ENCODE results near the gene URI1.

- TF ChIP-seq ZNF335 (tag by site-specific recombination; conservative IDR thresholded peaks at IDR 0.05) (no peak), CTCF (tag by site-specific recombination; IDR thresholded peaks at IDR 0.05) (no peak), KLF1 (tag by site-specific recombination; IDR thresholded peaks at IDR 0.05) (no peak), ZNF398 (tag by site-specific recombination; IDR thresholded peaks at IDR 0.05) (no peak), ZBTB8A (tag by site-specific recombination; IDR thresholded peaks at IDR 0.05) (no peak), PRDM10 (tag by site-specific recombination; IDR thresholded peaks at IDR 0.05) (no peak), SP2 (tag by site-specific recombination; IDR thresholded peaks at IDR 0.05) (no peak), ZNF138 (tag by site-specific recombination; IDR thresholded peaks at IDR 0.05; ENCODE audit: borderline replicate concordance) (no peak), MYNN (tag by site-specific recombination; IDR thresholded peaks at IDR 0.05; ENCODE audit: borderline replicate concordance) (no peak), REST (tag by site-specific recombination; IDR thresholded peaks at IDR 0.05) (no peak)
Observed at GRCh38 chr19:29926801-29927200, 15.2 kb upstream of the URI1 start.

Data from HEK293 (cell line).